GM12801 (cell line): ENCODE data around the gene FAM83G.
A peak's percentile ranks its signal among the peaks of the same experiment; 100 is the strongest.

Experiments used
- CTCF ChIP-seq: IDR thresholded peaks from one replicate; pipeline ENCODE4 v1.5.1; 2011; ENCODE audit warnings: control low read depth; ENCODE audit not compliant: insufficient read length; ENCODE audit errors: extremely low read depth

Gene FAM83G

GRCh38 chr17:18961634-18962493, 42.7 kb downstream of the FAM83G start:
- TF ChIP-seq CTCF, result no peak

DNA sequence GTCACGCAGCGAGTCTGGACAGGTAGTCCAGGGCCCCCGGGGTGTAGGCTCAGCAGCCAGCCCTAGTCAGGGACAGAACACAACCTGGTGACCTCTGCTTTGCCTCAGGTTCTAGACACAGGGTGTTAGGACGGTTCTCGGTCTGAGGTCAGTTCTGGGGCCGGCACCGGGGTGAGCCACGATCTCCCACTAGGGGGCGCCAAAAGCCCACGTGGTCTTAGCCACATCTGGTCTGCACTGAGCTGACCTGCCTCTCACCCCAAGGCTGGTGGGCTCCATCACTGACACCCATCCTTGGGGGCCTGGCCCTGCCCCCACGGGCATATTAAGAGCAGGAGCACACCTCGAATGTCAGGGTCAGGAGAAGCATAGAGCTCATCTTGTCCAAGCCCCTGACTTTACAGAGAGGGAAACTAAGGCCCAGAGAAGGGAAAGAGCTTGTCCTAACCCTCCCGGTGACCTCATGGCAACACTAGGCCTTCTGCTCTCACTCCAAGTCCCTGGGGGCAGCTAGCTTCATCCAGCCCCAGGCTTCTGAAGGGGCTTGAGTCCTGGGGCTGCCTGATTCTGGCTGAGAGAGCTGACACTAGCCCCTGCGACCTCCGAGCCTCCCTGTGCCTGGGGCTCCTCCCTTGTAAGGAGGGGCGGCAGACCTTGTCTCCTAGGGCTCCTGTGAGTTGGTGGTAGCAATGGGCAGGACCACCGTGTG, 43.6 kb downstream of the FAM83G start:
- TF ChIP-seq CTCF, result peak; percentile 51

- no peak for TF ChIP-seq CTCF
These were observed 44.3 kb downstream of the FAM83G start for GRCh38 chr17:18960241-18960665.

DNA sequence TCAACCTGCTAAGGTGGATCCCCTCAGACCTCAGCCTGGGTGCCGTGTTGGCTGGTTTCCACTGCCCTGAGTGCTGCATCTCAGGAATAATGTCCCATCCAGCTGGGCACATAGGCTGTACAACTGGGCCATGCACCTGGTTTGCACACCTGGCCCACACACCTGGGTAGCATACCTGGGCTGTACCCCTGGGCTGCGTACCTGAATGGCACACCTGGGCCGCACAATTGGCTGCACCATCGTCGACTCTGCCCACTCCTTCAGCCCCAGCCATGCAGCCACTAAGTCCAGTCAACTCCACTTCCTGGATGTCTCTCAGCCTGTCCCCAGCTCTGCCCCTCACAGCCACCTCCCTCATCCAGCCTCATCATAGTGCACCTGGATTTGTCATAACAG, 44.7 kb downstream of the FAM83G start:
- TF ChIP-seq CTCF, result no peak

DNA sequence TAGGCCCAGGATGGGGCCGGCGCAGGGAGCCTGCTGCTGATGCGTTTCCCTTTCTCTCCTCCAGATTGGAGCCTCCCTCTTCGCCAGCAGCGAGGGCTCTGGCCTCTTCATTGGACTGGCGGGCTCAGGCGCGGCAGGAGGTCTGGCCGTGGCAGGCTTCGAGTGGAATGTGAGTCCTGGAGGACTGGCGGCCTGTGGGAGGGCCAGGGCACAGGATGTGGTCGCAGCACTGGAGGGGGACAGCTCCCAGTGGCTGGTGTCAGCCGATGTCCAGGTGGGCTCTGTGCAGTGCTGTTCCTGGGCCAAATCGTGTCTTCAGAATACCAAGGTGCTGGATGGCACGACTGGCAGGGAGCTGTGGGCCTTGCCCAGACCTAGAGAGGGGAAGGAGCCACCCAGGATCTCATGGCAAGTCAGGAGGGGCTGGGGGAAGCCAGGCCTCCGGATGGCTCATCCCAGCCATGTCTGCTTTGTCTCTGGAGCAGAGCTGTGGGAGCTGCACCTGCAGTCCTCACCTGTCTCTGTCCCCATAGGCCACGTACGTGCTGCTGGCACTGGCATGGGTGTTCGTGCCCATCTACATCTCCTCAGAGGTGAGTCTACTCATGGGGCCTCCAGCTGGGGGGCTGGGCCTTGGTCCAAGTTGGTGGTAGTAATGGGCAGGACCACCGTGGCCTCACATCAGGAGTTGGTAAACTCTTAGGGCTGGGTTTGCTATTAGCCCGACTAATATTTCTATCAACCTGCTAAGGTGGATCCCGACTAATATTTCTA, 45.3 kb downstream of the FAM83G start:
- TF ChIP-seq CTCF, result no peak

DNA sequence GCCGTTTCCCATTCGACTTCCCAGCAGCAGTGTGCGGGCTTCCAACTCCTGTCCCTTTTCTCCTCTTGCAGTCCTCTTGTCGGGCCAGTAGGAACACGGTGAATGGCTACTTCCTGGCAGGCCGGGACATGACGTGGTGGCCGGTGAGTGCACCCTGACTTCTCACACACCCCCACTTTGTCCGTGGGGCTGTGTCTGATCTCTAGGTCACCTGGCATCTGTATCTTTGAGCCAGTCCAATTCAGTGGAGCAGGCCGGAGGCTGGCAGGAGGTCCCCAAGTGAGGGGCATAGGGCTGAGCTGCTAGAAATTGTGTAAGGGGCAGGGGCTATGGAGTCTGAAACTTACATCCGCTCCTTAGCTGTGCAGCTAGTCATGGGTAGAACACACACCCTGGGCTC, 46.0 kb downstream of the FAM83G start:
- no peak for TF ChIP-seq CTCF

- no peak for TF ChIP-seq CTCF
These were observed 46.7 kb downstream of the FAM83G start for GRCh38 chr17:18957831-18958230.
